ENCODE results near the gene INCENP. TPM values are rescaled to one million over a fixed set of nuclear protein-coding genes. Genes with fewer than 3 reads are reported as not detected.

INCENP gene
- polyA plus RNA-seq, 1 donor (not counting 4 experiments of a cell fraction or from before 2014, with no cell fraction given), result 12.7 TPM

GRCh38 chr11:62152245-62153086, 28.7 kb downstream of the INCENP start:
- no peak for DNase-seq (ENCODE audit: low read depth, low spot score)
- TF ChIP-seq CTCF (optimal IDR thresholded peaks at IDR 0.05 in 1 of 3, IDR thresholded peaks at IDR 0.05 in 1 of 3, conservative IDR thresholded peaks at IDR 0.05 in 1 of 3; ENCODE audit: extremely low read depth in 1 of 3, insufficient read depth in 2 of 3, low read length in 3 of 3), result no peak
- no peak for TF ChIP-seq EZH2 (IDR thresholded peaks at IDR 0.05; ENCODE audit: low read length)
- no peaks in the 10 kb centered on the region for H3K9me1 ChIP-seq (ENCODE audit: control insufficient read depth, extremely low read depth, insufficient read depth, low read length)
- no peak overlapping the region for H3K27ac ChIP-seq (ENCODE audit: control insufficient read depth, insufficient read depth, low read length)
- H3K36me3 ChIP-seq (ENCODE audit: control insufficient read depth in 2 of 2, extremely low read depth in 1 of 2, insufficient read depth in 2 of 2, low read length in 2 of 2), result peaks cover 18 to 22% of the 10 kb centered on the region in 2 experiments
- H3K4me2 ChIP-seq (ENCODE audit: control insufficient read depth, extremely low read depth, insufficient read depth, low read depth, low read length), result no peak overlapping the region
- no peak overlapping the region for H2AFZ ChIP-seq (ENCODE audit: control insufficient read depth, low read length)
- H4K20me1 ChIP-seq (ENCODE audit: control insufficient read depth, extremely low read depth, insufficient read depth, low read length), result no peaks in the 10 kb centered on the region
- no peaks in the 10 kb centered on the region for H3K9me3 ChIP-seq (ENCODE audit: control insufficient read depth, low read depth, low read length)
- H3K27me3 ChIP-seq (ENCODE audit: control insufficient read depth, extremely low read depth, insufficient read depth, low read length), result no peaks in the 10 kb centered on the region
- dilution Hi-C loops (cut with MboI; ENCODE audit: extremely low pct_ligation_motif_present, low sequenced_read_pairs), result no loop called here
- FAIRE-seq, result no peak
- no peaks in the 10 kb centered on the region for H3K79me2 ChIP-seq (ENCODE audit: control insufficient read depth, insufficient read depth, low read length)
- no peak overlapping the region for H3K4me3 ChIP-seq (ENCODE audit: control insufficient read depth in 2 of 3, extremely low read depth in 1 of 3, insufficient read depth in 2 of 3, low read depth in 1 of 3, low read length in 3 of 3)
- H3K4me1 ChIP-seq (ENCODE audit: control insufficient read depth, extremely low read depth, insufficient read depth, low read length), result peaks cover 6% of the 10 kb centered on the region
- no peak overlapping the region for H3K9ac ChIP-seq (ENCODE audit: control insufficient read depth, extremely low read depth, insufficient read depth, low read length)

- H3K36me3 ChIP-seq (ENCODE audit: control insufficient read depth in 2 of 2, extremely low read depth in 1 of 2, insufficient read depth in 2 of 2, low read length in 2 of 2), result peaks cover 18 to 22% of the 10 kb centered on the region in 2 experiments
- DNase-seq (ENCODE audit: low read depth, low spot score) (no peak), FAIRE-seq (no peak)
- H3K27me3 ChIP-seq (ENCODE audit: control insufficient read depth, extremely low read depth, insufficient read depth, low read length), result no peaks in the 10 kb centered on the region
- H3K27ac ChIP-seq (ENCODE audit: control insufficient read depth, insufficient read depth, low read length), result no peak overlapping the region
- dilution Hi-C loops (cut with MboI; ENCODE audit: extremely low pct_ligation_motif_present, low sequenced_read_pairs), result no loop called here
- no peaks in the 10 kb centered on the region for H4K20me1 ChIP-seq (ENCODE audit: control insufficient read depth, extremely low read depth, insufficient read depth, low read length)
- no peak overlapping the region for H3K4me2 ChIP-seq (ENCODE audit: control insufficient read depth, extremely low read depth, insufficient read depth, low read depth, low read length)
- H2AFZ ChIP-seq (ENCODE audit: control insufficient read depth, low read length), result no peak overlapping the region
- H3K9me1 ChIP-seq (ENCODE audit: control insufficient read depth, extremely low read depth, insufficient read depth, low read length), result no peaks in the 10 kb centered on the region
- no peaks in the 10 kb centered on the region for H3K9me3 ChIP-seq (ENCODE audit: control insufficient read depth, low read depth, low read length)
- H3K4me1 ChIP-seq (ENCODE audit: control insufficient read depth, extremely low read depth, insufficient read depth, low read length), result peaks cover 3% of the 10 kb centered on the region
- no peak overlapping the region for H3K9ac ChIP-seq (ENCODE audit: control insufficient read depth, extremely low read depth, insufficient read depth, low read length)
- TF ChIP-seq EZH2 (IDR thresholded peaks at IDR 0.05; ENCODE audit: low read length), result no peak
- H3K79me2 ChIP-seq (ENCODE audit: control insufficient read depth, insufficient read depth, low read length), result no peaks in the 10 kb centered on the region
- H3K4me3 ChIP-seq (ENCODE audit: control insufficient read depth in 2 of 3, extremely low read depth in 1 of 3, insufficient read depth in 2 of 3, low read depth in 1 of 3, low read length in 3 of 3), result no peak overlapping the region
These were observed 29.2 kb downstream of the INCENP start for GRCh38 chr11:62153087-62153395.

All from keratinocyte (primary cell).